Cardiac fibroblast (primary cell): ENCODE data around the gene RAB15.
A peak's percentile ranks its signal among the peaks of the same experiment; 100 is the strongest.

ENCODE experiments used
- DNase-seq, 2 donors: peaks; one replicate each; pipeline versions ENCODE4 v3.0.0 to v3.0.0-alpha.2; 2010; ENCODE audit warnings: low read depth in 2 of 2
- H3K4me3 ChIP-seq, 2 donors: replicated peaks in 1 of 2; 1 replicate in 1 of 2; 2 replicates in 1 of 2; pipeline ENCODE4 v1.5.1; 2011; ENCODE audit warnings: low read depth in 2 of 2, low read length in 2 of 2, mild to moderate bottlenecking in 2 of 2, moderate library complexity in 1 of 2
- TF ChIP-seq, protein P1 (sequence below): IDR thresholded peaks from one replicate; pipeline ENCODE4 v1.5.1; 2011; ENCODE audit warnings: low read depth, mild to moderate bottlenecking, low read length, inconsistent platforms

The RAB15 gene

DNA sequence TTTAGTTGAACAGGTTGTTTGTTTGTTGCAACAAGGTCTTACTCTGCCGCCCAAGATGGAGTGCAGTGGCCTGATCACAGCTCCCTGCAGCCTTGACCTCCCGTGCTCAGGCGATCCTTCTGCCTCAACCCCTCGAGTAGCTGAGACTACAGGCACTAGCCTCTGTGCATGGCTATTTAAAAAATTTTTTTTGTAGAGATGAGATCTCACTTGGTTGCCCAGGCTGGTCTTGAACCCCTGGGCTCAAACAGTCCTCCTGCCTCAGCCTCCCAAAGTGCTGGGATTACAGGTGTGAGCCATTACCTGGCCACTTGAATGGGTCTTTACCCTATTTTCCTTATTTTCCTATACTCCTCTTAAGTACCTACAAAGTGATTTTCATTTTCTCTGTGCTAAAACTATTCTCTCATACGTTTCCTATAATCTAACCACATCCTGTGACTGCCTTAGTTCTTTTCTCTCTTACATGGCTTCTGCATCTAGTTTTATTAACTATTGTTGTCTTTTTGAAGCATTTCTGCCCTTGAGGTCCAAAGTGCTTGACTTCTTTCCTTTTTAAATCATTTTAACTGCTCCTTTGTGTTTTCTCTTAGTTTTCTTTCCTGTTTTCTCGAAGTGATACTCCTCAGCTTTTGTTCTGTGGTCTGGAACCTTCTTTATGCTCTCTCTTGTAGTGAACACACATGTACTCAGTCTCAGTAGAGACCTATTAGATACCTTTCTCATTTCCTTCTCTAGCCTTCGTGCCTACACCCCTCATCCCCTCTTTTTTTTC, 43.7 kb downstream of the RAB15 start:
- no peak overlapping the region for H3K4me3 ChIP-seq
- no peak for DNase-seq
- TF ChIP-seq, protein P1, sequence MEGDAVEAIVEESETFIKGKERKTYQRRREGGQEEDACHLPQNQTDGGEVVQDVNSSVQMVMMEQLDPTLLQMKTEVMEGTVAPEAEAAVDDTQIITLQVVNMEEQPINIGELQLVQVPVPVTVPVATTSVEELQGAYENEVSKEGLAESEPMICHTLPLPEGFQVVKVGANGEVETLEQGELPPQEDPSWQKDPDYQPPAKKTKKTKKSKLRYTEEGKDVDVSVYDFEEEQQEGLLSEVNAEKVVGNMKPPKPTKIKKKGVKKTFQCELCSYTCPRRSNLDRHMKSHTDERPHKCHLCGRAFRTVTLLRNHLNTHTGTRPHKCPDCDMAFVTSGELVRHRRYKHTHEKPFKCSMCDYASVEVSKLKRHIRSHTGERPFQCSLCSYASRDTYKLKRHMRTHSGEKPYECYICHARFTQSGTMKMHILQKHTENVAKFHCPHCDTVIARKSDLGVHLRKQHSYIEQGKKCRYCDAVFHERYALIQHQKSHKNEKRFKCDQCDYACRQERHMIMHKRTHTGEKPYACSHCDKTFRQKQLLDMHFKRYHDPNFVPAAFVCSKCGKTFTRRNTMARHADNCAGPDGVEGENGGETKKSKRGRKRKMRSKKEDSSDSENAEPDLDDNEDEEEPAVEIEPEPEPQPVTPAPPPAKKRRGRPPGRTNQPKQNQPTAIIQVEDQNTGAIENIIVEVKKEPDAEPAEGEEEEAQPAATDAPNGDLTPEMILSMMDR = no peak

DNA sequence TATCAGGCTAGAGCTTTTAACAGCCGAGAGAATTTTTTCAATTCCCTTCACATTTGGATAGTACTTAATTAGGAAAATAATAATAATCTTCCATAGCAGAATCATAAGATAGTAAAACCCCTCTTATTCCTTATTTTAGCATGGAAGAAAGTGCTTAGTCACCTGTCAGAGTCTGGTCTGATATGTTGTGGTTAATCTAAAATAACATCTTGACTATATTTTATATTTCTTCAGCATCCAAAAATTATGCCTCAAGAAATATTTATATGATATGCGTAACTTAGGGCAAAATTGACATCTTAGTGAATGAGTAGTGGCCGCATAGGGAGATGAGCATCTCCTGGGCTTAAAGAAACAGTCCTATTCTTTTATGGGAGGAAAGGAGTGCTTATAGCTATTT, 45.1 kb downstream of the RAB15 start:
- TF ChIP-seq, protein P1 = no peak
- no peak for DNase-seq
- H3K4me3 ChIP-seq = no peak overlapping the region

DNA sequence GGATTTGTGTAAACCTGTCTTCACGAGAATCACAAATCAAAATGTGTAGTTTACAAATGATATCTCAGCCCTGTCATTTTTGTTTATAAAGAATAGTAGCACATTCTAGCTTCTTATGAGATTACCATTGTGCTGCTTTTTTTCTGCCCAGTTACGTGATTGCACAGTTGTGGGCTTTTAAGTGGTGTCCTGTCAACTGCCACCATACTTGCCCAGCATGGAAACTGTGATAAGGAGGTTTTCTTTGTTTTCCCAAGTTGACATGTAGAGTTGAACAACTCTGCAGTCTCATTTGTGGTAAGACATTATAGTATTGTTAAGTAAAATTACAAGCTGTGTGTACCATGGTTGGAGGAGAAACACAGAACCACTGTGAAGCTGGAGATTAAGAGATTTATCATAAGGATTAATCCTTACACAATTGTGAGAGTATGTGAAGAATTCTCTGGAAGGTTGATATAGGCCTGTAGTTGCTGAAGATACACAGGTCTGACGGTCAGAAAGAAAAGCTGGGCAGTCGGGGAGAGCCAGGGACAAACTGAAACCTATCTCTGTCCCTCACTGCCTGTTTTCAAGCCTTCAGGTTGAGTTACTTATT, 45.6 kb downstream of the RAB15 start:
- DNase-seq = no peak
- H3K4me3 ChIP-seq = no peak overlapping the region
- TF ChIP-seq, protein P1 = no peak

DNA sequence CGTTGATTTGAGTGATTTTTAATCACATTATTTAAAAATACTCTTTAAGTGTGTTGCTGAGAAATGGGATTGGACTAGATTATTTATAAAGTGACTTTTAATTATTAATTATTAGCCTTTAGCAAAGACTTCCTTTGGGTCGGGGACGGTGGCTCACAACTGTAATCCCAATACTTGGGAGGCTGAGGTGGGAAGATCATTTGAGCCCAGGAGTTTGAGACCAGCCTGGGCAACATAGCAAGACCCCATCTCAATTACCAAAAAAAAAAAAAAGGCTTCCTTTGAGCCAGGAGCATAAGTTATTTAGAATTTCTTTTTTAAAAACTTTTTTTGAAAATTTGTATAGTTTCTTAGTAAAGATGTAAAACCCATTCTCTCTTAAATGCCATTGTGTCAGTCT, 49.1 kb downstream of the RAB15 start:
- TF ChIP-seq, protein P1 = no peak
- no peak overlapping the region for H3K4me3 ChIP-seq
- DNase-seq = no peak

DNA sequence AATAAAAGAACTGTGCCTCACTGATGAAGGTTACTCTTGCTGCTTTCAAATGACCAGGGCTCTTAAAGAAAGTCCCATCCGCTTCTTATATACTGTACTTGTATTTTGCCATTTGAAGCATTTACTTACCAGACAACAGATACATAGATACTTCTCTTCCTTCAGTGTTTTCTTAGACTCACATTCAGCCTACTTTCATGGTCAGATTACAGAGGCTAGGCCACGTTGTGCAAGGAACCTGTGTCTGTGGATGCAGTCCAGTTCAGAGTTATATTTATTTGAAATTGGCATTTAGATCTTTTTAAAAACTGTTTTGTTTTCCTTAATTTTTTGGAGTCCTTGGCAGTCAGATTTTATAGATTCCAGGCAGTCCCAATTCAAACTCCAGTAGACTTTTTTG, 51.7 kb downstream of the RAB15 start:
- TF ChIP-seq, protein P1 = no peak
- no peak for DNase-seq
- H3K4me3 ChIP-seq = no peak overlapping the region

DNA sequence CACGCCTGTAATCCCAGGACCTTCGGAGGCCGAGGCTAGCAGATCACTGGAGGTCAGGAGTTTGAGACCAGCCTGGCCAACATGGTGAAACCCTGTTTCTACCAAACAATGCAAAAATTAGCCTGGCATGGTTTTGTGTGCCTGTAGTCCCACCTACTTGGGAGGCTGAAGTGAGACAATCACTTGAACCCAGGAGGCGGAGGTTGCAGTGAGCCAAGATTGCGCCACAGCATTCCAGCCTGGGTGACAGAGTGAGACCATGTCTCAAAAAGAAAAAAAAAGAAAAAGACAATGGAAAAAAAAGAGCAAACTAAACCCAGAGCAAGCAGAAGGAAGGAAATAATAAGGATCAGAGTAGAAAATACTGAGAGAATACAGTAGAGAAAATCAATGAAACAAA, 52.5 kb downstream of the RAB15 start:
- no peak overlapping the region for H3K4me3 ChIP-seq
- TF ChIP-seq, protein P1 = no peak
- peak; percentile 22 to 56 for DNase-seq

DNA sequence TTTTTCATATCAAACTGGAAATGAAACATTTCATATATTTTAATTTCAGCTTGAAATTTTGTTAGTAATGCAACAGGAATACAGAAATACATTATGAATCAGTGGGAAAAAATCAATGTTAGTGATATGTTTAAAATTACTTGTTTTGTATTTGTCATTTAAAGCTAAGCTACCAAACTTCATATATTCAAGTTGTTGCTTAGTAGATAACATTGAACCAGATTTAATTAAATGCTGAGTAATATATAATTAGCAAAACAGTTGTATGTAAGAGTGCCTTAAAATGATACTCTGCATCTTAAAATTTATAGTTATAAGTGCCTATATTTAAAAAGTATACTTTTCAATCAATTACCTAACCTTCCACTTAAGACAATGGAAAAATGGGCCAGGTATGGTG, 52.9 kb downstream of the RAB15 start:
- TF ChIP-seq, protein P1 = no peak
- DNase-seq = no peak
- no peak overlapping the region for H3K4me3 ChIP-seq
